ENCODE data around the gene CENATAC. TPM values are rescaled to one million over a fixed set of nuclear protein-coding genes. Genes with fewer than 3 reads are reported as not detected.

CENATAC gene
- total and polyA plus RNA-seq, 8 donors: 9.1 to 86.2 (median 17.0) TPM

DNA sequence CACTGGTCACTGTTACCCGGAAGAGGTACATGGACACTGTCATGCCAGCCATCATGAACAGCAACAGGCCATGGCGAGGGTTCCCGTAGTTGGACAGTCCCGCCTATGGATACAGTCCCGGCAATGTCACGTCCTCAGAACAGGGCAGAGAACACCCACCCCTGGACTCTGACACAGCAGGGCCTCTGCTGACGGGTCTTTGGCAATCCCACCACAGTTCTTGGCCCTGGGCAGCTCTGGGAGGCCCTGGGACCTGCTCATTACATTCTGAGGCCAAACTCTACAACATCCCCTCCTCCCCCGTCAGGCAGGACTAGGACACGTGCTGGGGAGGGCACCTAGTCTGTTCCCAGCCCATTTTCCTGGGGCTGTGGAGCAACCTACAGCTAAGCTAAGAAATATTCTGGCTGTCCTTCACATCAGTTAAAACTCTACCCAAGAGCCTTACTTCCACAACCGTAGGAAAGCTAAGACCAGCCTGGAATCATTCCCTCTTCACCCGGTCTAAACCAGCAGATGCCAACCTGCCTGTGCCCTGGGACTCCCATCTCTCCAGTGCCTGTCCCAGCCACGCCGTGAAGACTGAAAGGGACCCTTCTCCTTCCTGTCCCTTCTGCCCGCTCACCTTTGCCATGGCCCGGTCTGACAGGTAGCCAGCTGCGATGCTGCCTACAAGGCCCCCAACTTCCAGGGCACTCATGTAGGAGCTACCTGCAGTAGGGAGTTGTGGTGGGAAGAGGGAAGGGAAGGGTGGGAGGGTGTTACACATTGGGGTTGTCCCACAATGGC is 28.2 kb downstream of the CENATAC start:
- TF ChIP-seq, protein P1, sequence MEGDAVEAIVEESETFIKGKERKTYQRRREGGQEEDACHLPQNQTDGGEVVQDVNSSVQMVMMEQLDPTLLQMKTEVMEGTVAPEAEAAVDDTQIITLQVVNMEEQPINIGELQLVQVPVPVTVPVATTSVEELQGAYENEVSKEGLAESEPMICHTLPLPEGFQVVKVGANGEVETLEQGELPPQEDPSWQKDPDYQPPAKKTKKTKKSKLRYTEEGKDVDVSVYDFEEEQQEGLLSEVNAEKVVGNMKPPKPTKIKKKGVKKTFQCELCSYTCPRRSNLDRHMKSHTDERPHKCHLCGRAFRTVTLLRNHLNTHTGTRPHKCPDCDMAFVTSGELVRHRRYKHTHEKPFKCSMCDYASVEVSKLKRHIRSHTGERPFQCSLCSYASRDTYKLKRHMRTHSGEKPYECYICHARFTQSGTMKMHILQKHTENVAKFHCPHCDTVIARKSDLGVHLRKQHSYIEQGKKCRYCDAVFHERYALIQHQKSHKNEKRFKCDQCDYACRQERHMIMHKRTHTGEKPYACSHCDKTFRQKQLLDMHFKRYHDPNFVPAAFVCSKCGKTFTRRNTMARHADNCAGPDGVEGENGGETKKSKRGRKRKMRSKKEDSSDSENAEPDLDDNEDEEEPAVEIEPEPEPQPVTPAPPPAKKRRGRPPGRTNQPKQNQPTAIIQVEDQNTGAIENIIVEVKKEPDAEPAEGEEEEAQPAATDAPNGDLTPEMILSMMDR (IDR thresholded peaks at IDR 0.05): no peak
- Histone ChIP-seq H3K36me3 (peaks cover 0 to 16% (median 14%) of the 10 kb centered on the region in 3 donors), H3K27ac (peak overlapping the region in 3 of 4 donors; percentile 32 to 55 (median 34)), H3K27me3 (no peaks in the 10 kb centered on the region), H3K9me3 (no peaks in the 10 kb centered on the region), H3K4me1 (peaks cover 11 to 30% (median 17%) of the 10 kb centered on the region in 3 donors), H3K4me3 (peak overlapping the region in 1 of 4 donors; percentile 62)
- DNase-seq (peak in 1 of 6 donors; percentile 8), FAIRE-seq (no peak), ATAC-seq (no peak)
- intact Hi-C loops (cut with DNase I): no loop called here
- 77 to 82% methylated on average over 16 of the region's 16 CpGs for WGBS, 2 donors

DNA sequence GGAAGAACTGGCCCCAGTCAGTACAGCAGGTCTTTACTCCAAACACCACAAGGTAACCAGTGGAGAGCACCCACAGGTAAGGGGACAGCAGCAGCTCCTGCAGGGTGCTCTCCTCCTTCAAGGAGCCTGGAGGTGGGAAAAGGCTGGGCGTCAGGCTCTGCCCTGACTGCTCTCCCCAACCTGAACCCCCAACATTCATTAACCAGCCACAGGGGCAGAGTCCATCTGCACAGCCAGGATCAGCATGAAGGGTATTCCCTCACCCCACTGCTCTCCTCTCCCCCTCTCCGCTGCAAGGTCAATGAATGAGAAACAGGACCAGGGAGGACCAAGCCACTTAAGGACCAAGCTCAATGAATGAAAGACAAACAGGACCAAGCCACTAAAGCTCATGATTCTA is 29.0 kb downstream of the CENATAC start:
- Histone ChIP-seq H3K27me3 (no peaks in the 10 kb centered on the region), H3K27ac (peak overlapping the region in 1 of 4 donors; percentile 55), H3K4me3 (peak overlapping the region in 2 of 4 donors; percentile 62 to 76), H3K36me3 (peaks cover 0 to 16% (median 14%) of the 10 kb centered on the region in 3 donors), H3K4me1 (peaks cover 4 to 30% (median 17%) of the 10 kb centered on the region in 3 donors), H3K9me3 (no peaks in the 10 kb centered on the region)
- ATAC-seq (no peak), DNase-seq (peak in 2 of 6 donors; percentile 13 to 21), FAIRE-seq (no peak)
- WGBS, 2 donors: 55 to 57% methylated on average over 2 of the region's 2 CpGs
- intact Hi-C loops (cut with DNase I): no loop called here
- TF ChIP-seq, protein P1 (IDR thresholded peaks at IDR 0.05): no peak

DNA sequence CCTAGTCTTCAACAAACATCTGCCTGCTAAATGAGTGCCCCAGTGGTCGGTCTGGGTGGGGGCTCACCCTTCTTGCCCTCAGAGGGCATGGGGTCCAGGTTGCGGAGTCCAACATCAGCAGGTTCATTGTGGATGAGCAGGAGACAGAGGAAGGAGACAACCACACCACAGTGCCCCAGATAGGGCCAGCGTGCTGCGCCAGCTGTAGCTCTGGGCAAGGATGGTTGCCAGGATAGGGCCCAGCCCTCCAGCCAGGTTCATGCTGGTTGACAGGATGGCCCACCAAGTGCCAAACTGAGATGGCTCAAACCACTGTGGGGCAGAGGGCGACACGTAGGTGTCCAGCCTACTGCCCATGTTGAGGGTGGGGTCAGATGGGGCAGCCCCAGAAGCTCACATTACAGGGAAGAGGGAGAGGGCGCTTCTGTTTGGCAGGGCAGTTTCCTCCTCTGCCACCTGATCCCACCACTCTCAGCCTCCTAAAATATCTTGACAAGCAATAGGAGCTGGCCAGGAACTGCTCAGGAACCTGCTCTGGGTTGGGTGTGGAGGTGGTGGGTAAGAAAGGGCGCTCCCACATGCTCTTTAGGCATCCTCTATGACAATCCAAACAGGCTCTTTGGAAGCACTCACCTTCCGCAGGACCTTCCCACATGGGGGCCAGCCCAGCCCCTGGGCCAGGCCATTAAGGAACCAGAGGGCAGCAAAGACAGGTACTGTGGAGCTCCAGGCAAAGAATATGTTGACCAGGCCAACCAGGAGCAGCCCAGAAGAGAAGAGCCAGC is 29.8 kb downstream of the CENATAC start:
- H3K9me3 ChIP-seq: no peaks in the 10 kb centered on the region
- H3K27ac ChIP-seq: peak overlapping the region in 2 of 4 donors; percentile 86 to 87
- intact Hi-C loops (cut with DNase I): no loop called here
- DNase-seq: peak in 1 of 6 donors; percentile 58
- FAIRE-seq: no peak
- ATAC-seq: no peak
- H3K27me3 ChIP-seq: no peaks in the 10 kb centered on the region
- TF ChIP-seq, protein P1 (IDR thresholded peaks at IDR 0.05): no peak
- H3K4me3 ChIP-seq: peak overlapping the region in 3 of 4 donors; percentile 13 to 76 (median 62)
- H3K4me1 ChIP-seq: peaks cover 4 to 30% (median 17%) of the 10 kb centered on the region in 3 donors
- WGBS, 2 donors: 72 to 88% methylated on average over 9 of the region's 9 CpGs
- peaks cover 0 to 16% (median 14%) of the 10 kb centered on the region in 3 donors for H3K36me3 ChIP-seq

DNA sequence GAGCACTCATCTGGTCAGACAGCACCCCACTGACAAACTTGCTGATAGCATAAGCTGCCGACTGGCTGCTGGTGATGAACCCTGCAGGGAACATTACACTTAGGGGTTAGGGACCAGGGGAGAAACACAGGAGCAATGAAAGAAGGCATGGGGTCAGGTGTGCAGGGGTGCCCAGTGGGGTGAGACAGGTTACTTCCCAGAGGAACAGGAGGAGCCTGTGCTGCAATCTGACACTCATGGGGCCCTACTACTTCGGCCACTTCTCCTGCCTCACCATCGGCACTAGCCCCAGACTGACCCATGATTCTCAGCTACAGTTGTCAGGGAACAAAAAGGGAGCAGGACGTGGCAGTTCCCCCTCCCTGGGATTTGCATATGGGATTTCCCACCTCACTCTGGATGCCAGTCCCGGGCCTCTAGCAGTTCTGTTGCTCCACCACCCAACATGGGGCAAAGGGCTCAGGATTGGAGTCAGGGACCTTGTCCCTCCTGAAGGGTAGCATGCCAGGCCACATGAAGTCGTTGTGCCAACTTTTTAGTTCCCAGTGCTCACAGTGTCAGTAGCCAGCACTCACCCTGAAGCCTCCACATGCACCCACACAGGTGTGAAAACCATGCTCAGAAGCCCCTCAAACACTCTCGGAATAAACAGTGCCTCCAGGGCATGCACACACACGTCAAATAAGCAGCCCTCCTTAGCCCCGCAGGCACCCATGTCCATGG is 30.6 kb downstream of the CENATAC start:
- ATAC-seq (no peak), FAIRE-seq (no peak), DNase-seq (peak in 2 of 6 donors; percentile 27 to 49)
- peaks cover 4 to 27% (median 17%) of the 10 kb centered on the region in 3 donors for H3K4me1 ChIP-seq
- H3K27me3 ChIP-seq: no peaks in the 10 kb centered on the region
- peaks cover 0 to 14% (median 12%) of the 10 kb centered on the region in 3 donors for H3K36me3 ChIP-seq
- peak overlapping the region; percentile 77 to 87 (median 86) for H3K27ac ChIP-seq
- peak overlapping the region in 3 of 4 donors; percentile 13 to 76 (median 62) for H3K4me3 ChIP-seq
- intact Hi-C loops (cut with DNase I): no loop called here
- 21 to 22% methylated on average over 9 of the region's 9 CpGs for WGBS, 2 donors
- TF ChIP-seq, protein P1 (IDR thresholded peaks at IDR 0.05): no peak
- H3K9me3 ChIP-seq: no peaks in the 10 kb centered on the region

All from pancreas (tissue), 10 donors.